GM19025 (cell line): Measurements from ENCODE around the gene AKR1C8.
"Not testable (repeated sequence)": the region's sequence is repeated elsewhere in the genome, so short reads cannot be mapped to it uniquely, and the experiment has no call there.

ENCODE experiments used
- ATAC-seq: cut with Tn5 transposase; IDR thresholded peaks from one replicate; pipeline ENCODE4 v1.9.1; 2021; ENCODE audit warnings: mild to moderate bottlenecking, low read depth, moderate library complexity; ENCODE audit not compliant: unreplicated experiment

AKR1C8 gene

DNA sequence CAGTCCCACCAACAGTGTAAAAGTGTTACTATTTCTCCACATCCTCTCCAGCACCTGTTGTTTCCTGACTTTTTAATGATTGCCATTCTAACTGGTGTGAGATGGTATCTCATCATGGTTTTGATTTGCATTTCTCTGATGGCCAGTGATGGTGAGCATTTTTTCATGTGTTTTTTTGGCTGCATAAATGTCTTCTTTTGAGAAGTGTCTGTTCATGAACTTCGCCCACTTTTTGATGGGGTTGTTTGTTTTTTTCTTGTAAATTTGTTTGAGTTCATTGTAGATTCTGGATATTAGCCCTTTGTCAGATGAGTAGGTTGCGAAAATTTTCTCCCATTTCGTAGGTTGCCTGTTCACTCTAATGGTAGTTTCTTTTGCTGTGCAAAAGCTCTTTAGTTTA is 9.4 kb downstream of the AKR1C8 start:
- ATAC-seq: not testable (repeated sequence)

DNA sequence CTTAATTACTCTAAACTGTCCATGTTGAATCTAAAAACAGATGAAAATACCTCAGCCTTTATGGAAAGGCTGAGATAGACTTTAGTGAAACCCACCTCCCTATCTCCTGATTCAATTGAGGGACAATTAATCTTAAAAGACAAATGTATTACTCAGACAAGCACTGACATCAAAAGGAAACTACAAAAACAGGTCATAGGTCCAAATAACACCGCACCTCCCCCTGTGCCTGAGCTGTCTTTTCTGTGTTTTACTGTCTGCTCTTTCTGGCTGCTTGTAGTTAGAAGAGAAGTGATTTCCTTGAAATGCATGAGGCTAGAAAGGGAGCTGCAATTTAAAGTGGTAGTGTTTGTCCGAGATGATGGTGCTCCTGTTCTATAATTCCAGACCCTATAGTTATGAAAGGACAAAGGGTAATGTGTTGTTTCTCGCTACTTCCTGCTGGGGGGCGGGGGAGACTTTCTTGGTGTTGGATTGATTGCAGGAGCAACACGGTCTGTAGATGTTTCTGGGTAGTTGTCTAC is 16.0 kb downstream of the AKR1C8 start:
- no peak for ATAC-seq

DNA sequence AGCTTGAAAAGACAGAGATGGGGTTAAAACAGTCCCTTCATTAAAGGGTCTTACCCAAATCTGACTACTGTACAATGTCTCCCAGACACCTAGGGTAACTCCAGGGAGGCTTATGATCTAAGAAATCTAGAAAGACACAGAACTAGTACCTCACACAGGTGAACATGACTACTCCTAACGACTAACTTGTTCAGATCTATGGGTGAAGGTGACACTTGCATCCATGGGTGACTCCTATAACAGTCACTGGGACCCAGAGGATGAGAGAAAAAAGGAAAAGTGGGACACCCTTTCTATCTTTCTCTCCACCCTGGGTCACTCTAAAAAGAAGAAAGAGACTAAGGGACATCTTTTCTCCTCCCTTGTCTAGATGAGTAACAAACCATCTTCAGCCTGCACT is 19.2 kb downstream of the AKR1C8 start:
- ATAC-seq: no peak

DNA sequence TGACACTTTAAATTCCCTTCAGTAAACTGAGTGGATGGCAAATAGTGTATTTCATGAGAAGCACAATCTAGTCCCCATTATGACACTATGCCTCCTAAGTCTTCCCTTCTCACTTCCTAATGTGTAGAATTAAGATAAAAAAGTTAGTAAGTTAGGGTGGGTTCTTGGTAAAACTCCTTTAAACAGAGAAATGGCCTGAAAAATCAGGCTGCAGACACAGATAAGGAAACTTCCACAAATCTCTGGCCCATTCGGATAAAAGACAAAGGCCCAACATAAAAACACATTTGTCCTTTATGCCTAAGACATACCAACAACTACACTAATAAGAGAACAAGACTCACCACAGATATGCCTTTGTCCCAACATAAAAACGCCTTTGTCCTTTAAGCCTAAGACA is 21.5 kb downstream of the AKR1C8 start:
- ATAC-seq: no peak

DNA sequence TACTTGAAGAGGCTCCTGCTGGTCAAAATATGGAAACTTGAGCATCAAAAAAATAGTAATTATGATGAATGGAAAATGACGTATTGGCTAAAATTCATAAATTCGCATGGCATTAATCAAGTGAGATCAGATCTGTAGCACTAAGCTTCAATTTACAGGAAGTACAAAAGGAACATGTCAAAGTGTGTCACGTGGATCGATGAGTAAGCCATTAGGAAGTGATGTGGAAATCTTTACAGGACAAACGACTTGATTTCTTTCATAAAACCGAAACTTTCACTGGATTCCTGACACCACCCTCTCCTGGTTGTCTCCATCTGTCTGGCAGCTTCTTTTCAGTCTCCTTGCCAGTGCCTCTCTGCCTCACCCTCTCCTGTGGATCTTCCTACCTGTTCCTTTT is 25.8 kb downstream of the AKR1C8 start:
- no peak for ATAC-seq

DNA sequence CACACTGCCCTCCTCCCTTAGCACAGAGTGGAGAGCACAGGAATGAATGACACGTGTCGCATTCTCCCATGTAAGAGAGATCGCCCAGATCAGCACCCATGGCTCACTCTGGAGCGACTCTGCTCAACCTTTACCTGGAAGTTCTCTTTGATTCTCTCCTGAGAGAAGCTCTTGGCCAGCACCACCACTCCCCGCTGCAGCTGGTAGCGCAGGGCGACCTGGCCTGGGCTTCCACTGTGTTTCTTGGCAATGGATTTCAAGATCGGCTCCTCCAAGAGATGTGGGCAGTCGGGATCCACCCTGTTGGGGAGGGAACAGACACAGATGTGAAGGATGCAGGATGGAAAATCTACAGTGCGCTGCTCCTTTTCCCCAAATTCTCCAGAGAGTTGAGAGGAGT is 27.4 kb downstream of the AKR1C8 start:
- ATAC-seq: no peak

DNA sequence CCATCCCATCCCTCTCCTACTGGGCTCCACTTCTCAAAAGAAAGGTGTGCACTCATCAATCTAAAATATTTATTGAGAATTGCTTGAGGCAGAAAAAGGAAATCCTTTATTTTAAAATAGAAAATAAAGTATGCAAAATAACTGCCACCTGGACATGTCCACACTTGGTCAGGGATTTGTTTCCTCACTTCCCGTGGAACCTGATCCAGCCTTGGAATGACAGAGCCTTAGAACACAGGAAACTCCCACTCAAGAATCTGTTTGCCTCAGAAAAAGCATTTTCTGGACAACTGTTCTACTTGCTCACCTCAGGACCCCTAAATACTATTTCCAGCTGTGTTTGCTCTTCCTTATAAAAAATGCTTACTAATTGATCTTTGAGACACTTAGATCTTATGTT is 29.0 kb downstream of the AKR1C8 start:
- ATAC-seq: no peak

DNA sequence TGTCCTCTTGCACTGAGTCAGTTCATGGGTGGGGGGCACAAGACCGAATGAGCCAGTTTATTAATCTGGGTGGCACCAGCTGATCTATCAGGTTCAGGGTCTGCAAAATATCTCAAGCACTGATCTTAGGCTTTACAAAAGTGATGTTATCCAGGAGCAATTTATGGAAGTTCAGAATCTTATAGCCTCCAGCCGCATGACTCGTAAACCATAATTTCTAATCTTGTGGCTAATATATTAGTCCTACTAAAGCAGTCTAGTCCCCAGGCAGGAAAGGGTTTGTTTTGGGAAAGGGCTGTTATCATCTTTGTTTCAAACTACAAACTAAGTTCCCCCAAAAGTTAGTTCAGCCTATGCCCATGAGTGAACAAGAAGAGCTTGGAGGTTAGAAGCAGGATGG is 33.9 kb downstream of the AKR1C8 start:
- ATAC-seq: no peak

DNA sequence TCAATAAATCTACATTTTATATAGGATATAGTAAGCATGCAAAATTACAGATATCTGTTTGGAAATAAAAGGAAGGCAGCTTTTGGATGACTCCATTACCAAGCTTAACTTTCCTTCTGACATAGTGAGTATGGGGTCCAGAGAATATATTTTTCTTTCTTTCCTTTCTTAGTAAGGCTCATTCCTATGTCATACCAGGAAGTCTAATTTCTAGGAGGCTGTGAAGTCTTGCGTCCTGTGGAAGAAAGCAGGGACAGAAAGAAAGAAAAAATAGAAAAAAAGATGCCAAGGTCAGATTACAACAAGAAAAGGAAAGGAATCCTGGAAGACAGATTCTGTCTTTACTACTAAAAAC is 36.3 kb downstream of the AKR1C8 start:
- ATAC-seq: no peak

DNA sequence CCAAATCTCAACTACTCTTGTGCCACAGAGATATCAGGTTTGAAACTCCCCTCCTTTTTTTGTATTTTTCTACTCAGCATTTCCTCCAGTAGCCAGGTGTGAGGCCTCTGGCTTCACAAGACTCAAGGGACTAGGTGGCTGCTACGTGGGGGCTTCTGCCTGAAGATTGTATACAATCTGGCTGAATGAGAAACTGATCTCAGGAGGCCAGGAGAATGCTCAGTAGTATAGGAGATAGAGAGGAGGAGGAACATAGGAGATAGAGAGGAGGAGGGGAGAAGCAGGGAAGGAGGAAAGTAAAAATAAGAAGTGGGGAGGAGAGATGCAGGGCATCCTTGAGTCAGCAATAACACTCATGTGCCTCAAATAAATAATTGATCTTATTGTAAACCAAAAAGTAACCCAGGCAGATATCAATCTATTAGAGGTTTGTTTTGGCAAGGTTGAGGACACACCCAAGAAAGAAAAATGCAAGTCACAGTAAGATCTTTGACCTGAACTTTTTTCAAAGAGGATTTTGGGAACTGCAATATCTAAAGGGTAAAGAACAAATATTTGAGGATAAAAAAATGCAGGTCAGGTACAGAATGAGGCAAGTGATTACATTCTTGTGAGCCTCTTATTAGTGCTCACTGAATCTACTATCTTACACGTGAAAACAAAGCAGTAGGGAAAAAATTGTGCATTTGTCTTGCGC is 36.8 kb downstream of the AKR1C8 start:
- no peak for ATAC-seq

DNA sequence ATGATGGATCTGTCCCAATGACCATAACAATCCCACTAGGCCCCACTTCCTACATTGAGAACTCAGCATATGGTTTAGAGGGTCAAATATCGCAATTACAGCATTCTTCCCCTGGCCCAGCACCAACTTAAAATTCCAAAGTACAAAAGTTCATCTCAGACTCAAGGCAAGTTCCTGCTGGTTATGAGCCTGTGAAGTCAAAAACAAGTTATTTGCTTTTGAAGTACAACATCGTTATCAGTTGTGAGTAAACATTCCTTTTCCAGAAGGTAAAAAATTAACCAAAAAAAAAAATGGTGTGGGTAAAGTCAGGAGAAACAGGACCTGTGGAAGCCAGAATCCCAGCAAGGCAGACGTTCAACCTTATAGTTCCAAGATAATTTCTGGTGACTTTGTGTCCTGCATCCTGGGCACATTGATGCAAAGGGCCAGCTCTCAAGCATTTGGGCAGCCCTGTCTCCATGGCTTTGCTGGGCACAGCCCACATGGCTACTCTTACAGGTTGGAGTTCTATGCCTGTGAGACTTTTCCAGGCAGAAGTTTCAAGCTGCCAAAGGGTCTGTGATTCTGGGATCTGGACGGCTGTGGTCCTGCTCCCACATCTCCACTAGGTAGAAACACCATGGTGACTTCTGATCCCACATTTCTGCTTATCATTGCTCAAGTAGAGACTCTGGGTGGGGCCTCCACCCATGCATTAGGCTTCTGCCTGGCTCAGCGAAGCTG is 37.5 kb downstream of the AKR1C8 start:
- no peak for ATAC-seq

DNA sequence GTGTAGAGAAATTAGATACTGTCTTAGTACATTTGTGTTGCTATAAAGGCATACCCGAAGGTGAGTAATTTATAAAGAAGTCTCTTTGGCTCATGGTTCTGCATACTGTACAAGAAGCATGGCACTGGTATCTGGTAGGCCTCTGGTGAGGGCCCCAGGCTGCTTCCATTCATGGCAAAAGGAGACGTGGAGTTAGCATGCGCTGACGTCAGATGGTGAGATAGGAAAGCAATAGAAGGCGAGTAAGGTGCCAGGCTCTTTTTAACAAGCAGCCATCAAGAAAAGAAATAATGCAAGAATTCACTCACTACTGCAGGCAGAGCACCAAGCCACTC is 38.1 kb downstream of the AKR1C8 start:
- no peak for ATAC-seq

DNA sequence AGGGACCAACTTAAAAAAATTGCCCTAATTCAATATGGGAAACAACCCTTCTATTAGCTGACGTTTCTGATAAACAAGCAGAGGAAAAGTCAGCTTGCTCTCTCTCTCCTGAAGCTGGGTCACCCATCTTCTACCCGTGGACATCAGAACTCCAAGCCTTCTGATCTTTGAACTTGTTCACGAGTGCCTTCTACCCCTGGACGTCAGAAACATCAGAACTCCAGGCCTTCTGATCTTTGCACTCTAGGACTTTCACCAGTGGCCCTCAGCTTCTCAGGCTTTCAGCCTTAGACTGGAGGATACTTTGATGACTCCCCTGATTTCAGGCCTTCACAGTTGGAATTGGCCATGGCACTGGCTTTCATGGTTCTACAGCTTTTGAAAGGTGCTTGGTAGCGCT is 41.8 kb downstream of the AKR1C8 start:
- ATAC-seq: no peak

DNA sequence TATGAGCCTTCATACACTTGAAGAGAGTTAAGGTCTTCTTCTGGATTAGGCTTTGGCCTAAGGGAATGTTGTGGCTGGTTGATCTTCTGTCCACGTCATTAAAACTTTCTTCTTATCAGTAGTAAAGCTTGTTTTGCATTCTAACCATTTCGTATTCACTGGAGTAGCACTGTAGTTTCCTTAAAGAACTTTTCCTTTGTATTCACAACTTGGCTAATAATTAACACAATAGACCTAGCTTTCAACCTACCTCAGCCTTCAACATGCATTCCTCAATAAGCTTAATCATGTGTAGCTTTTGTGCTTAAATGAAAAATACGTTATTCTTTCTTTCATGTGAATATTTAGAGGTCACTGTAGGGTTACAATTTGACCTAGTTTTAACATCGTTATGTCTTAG is 42.8 kb downstream of the AKR1C8 start:
- no peak for ATAC-seq

DNA sequence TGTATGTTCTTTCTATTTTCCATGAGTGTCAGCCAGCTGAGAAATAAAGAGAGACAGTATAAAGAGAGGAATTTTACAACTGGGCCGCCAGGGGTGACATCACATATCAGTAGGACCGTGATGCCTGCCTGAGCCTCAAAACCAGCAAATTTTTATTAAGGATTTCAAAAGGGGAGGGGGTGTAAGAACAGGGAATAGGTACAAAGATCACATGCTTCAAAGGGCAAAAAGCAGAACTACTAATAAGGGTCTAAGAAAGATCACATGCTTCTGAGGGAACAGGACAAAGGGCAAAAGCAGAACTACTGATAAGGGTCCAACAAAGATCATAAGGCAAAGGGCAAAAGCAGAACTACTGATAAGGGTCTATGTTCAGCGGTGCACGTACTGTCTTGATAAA is 47.3 kb downstream of the AKR1C8 start:
- not testable (repeated sequence) for ATAC-seq

DNA sequence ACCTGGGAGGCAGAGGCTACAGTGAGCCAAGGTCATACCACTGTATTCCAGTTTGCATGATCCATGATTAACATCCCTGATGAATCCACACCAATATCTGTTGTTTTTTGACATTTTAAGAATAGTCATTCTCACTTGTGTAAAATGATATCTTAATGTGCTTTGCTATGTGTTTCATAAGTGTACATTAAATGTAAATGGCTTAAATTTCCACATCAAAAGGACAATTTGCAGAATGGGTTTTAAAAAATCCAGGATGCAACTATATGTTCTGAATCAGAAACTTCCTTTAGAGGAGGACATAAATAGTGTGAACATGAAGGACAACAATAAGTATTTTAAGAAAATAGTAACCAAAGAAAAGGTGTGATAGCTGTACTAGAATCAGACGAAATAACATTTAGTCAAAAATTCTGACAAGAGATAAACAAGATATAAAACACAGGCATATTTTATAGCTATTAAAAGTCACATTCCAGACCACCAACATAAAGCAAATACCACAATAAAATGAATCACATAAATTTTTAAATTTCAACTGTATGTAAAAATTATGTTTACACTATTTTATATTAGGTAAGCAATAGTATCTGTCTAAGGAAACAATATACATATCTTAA is 48.4 kb downstream of the AKR1C8 start:
- no peak for ATAC-seq

DNA sequence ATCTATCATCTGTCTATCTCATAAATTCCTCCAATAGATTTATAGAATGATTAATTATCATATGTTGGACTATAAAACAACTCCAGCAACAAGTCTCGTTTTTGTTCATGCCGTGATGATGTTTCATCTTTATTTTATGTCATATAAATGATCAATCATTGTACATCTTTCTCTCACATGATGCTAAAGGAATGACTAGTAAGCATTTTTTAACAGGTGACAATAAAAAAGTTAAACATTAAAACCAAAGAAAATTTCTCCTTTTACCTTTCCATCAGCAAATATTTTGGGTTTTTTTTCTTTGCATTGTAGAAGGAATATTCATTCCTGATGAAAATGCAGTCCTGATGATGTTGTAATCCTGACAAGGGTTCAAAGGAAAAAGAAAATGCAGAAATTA is 49.4 kb downstream of the AKR1C8 start:
- ATAC-seq: no peak

DNA sequence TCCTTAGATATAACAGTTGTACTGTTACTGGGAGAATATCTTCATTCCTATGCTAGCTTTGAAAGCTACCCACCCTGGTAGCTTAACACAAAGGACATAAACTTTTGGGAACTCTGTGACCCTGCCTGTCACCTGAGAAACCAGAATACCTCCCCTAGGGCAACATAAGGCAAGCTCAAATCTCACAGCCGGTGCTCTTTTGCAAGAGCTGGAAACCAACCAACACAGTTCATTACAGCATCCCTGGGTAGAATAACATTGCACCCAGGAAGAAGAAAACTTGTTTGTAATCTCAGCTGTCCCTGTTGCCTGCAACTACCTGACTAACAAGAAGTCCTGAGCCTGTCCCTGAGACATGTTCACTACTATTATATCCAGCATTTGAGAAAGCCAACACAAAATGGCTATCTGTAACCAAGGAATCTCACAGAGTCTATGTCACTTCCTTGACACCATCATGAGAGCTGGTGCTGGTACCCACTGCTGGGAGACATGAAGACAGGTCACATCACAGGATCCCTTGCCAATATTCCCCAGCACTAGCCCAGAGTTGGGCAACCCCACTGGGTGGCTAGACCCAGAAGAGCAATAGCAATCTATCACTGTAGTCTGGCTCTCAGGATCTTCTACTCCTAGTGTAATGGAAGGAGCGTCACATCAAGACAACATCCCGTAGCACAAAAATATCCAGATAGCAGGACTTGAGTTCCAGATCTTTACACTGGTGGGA is 59.5 kb downstream of the AKR1C8 start:
- no peak for ATAC-seq

DNA sequence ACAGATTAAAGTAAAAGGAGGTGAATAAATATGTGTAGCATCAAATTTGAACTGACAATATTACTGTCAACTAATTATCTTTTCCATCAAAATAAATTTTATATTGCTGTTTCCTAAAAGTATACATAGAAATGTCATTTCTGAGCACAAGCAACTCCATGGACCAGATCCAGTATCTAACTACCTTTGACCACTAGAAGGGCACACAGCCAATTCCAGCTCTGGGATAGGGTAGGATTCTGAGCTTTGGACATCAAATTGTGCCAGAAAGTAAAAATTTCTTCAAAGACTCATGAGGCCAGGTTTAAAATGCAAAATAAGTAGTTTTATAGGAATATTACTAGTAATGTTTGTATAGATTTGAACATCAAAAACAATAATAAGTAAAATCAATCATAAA is 61.1 kb downstream of the AKR1C8 start:
- no peak for ATAC-seq

DNA sequence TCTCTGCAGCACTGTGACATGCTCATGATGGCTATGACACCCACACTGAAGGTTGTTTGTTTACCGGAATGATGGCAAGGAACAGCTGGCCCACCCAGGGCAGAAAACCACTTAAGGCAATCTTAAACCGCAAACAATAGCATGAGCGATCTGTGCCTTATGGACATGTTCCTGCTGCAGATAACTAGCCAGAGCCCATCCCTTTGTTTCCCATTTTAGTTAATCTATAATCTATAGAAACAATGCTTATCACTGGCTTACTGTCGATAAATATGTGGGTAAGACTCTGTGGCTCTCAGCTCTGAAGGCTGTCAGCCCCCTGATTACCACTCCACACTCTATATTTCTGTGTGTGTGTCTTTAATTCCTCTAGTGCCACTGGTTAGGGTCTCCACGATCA is 65.0 kb downstream of the AKR1C8 start:
- ATAC-seq: not testable (repeated sequence)

DNA sequence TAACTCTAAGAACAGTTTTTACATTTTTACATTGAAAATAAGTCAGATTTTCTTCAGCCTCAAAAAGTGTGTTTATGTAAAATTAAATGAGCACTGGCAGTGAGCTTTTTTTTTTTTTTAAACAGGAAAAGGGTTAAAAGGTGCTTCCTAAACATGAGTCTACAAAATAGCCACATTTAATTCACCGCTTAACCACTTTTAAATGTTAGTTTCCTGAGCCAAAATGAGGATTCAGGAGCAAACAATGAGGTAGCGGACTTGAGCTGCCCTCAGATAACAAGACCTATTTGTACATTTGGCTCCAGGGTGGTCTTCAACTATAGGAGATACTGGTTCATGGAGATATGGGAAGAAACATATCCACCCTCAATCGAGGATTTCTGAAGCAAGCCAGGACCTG is 67.9 kb downstream of the AKR1C8 start:
- no peak for ATAC-seq
